HG03066 (cell line): Measurements from ENCODE around the gene EPS8.
"Not testable (repeated sequence)": the region's sequence is repeated elsewhere in the genome, so short reads cannot be mapped to it uniquely, and the experiment has no call there.

ENCODE experiments used
- ATAC-seq: cut with Tn5 transposase; IDR thresholded peaks from one replicate; pipeline ENCODE4 v1.9.1; 2021; ENCODE audit warnings: low read depth; ENCODE audit not compliant: unreplicated experiment

Gene EPS8

DNA sequence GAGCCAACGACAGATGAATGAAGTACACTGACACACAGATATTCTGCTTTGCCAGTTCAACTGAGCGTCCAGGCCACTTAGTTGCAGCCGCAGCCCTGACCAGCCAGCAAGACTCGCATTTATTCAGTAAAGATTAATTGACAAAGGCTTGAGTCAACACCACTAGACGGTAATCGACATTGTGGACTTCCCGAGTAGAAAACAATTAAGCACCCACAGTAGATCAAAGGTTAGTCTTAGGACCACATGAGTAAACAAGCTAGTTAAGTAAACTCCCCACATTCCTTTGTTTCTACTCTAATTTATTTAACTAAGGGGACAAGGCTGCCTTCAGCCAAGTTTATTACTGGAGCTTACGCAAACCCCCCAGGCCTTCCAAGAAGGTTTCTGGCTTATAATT lies 172.7 kb downstream of the EPS8 start:
- not testable (repeated sequence) for ATAC-seq

- ATAC-seq = no peak
Measured at GRCh38 chr12:15613981-15614380, 175.2 kb downstream of the EPS8 start.

GRCh38 chr12:15608941-15609340 lies 180.2 kb downstream of the EPS8 start:
- no peak for ATAC-seq

GRCh38 chr12:15608406-15608805 lies 180.8 kb downstream of the EPS8 start:
- no peak for ATAC-seq

DNA sequence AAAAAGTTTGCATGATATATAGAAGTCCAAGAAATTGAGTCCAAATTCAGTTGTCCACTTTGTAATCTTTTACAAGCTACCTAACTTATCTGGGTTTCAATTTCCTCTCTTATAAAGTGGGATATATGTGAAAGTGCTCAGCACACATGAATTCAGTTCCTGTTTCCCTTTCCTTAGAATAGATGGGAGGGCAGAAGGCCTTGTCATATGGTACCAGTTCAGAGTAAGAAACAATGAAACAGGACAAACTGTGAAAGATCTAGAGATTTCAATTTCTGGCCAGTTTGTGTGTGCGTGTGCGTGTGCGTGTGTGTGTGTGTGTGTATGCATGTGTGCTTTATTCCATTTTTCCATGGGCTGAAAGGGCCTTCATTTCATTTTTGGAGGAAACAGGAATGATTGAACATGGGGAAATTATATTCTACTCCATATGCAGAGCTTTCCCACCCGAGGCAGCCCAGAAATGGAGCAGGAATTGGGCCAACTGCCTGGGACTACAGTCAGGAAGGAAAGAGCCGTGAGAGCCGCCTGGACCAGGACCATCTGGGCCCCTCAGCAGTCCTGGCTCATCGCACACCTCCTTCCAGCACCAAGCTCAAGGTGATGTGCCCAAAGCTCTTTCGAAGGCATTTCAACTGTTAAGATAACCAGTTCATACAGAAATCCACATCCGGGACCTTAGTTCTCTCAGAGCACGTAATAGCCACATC lies 183.2 kb downstream of the EPS8 start:
- no peak for ATAC-seq

- ATAC-seq = no peak
Measured at GRCh38 chr12:15603474-15604085, 185.6 kb downstream of the EPS8 start.

GRCh38 chr12:15602051-15602672 lies 187.0 kb downstream of the EPS8 start:
- ATAC-seq = no peak

- no peak for ATAC-seq
Measured at GRCh38 chr12:15601210-15601800, 187.9 kb downstream of the EPS8 start.

- no peak for ATAC-seq
Measured at GRCh38 chr12:15600223-15600935, 188.8 kb downstream of the EPS8 start.

DNA sequence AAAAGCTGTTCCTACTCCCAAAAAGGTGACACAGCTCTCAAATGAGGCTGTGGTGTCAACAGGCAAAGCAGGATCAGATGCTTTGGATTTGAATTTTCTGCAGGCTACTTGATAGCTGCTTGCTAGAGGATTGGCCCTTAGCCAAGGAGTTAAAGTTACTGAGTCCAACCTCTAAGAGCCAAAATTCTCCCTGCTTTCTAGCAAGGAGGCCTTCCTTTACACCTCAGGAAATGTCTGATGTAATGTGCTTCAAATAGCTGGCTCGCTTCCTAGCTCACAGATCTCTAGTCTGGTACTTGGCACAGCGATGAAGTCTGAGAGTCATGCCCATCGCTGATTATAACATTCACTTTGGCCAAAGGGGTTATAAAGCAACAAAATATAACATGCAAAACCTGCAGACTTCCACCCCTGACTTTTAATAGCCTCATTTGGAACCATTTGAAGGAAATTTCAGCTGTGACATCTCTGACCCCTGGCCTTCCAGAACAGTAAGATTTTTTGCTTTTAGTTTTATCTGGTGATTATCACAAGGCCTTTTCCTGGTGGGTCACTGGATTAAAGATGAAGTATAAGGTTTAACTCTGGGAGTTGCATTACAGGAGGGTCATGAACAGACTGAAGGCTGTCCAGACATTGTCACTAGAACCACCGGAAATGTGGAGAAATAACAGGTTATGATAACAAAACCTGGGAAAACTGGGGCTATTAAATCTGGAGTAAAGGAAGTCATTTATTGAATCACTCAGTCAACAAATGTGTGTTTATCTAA lies 189.7 kb downstream of the EPS8 start:
- ATAC-seq = no peak

DNA sequence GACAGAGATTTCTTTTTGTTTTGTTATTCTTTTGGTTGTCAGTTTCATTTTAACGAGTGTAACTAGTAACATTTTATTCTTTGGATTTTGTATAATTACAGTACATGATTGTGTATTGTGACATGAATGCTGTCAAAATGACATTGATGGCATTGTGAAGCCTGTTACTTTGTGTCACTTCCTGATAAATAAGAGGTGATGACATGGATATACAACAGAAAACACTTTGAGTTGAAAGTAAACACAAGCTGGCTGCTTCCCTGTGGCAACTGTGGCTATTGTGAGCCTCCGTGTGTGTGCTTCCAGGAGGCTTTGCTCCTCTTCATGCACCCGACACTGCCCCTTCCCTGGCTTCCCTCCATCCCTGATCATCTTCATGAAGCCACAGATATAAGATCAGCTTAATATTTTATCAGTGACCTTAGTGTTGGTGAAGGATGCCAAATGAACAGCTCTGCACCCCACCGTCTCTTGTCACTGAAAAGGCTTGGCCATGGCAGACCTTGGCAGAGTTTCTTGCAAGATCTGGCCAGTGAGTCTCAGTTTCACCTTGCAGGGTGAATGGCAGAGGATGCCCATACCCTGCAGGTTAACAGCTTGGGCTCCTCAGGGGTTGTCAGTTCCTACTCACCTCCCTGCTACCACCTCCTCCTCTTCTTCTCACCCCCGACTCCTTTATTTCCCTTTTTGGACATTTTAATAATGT lies 191.9 kb downstream of the EPS8 start:
- ATAC-seq = no peak

DNA sequence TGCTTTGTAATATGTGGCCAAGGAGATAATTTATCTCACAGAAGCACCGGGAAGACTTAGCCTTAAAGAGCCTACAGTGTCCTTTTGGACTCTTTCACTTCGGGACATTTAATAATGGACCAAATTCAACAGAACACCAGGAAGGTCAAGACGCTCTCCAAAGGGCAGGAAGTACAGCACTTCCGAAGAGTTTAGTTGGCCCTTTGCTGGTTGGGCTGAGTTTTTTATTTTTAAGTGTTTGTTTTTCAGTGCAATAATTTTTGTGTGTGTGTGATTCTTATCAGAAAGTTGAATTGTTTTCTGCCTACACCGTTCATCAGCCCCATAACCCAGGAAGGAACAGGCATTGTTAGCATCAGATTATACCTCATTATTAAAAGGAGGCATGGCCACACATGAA lies 193.0 kb downstream of the EPS8 start:
- ATAC-seq = no peak

- no peak for ATAC-seq
Measured at GRCh38 chr12:15592934-15593333, 196.3 kb downstream of the EPS8 start.

GRCh38 chr12:15591811-15592210 lies 197.4 kb downstream of the EPS8 start:
- no peak for ATAC-seq

- peak; percentile 96 for ATAC-seq
Measured at GRCh38 chr12:15590180-15590826, 198.9 kb downstream of the EPS8 start.

DNA sequence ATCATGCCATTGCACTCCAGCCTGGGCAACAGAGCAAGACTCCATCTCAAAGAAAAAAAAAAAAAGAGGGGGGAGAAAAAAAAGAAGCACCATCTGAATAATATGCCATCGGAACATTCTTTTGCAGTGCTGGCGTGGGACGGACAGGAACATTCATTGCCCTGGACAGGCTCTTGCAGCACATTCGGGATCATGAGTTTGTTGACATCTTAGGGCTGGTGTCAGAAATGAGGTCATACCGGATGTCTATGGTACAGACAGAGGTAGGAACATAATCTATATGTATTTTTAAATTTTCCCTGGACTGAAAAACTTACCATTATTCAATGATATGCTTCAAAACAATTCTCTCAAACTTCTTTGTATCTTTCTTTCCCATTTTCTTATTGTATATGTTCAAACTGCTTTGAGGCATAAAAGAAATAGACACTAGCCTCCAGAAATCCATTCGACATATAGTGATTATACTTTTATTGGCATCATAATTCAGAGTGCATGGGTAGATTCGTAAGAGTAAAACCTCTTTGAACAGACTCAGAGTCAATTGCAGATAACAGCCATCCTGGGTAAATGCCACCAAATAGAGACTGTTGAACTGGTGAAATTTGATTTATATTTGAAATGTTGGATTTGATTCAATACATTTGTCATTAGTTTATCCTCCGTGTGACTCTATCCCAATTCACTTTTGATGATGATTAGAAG lies 199.7 kb downstream of the EPS8 start:
- no peak for ATAC-seq

GRCh38 chr12:15584366-15585041 lies 204.7 kb downstream of the EPS8 start:
- no peak for ATAC-seq

DNA sequence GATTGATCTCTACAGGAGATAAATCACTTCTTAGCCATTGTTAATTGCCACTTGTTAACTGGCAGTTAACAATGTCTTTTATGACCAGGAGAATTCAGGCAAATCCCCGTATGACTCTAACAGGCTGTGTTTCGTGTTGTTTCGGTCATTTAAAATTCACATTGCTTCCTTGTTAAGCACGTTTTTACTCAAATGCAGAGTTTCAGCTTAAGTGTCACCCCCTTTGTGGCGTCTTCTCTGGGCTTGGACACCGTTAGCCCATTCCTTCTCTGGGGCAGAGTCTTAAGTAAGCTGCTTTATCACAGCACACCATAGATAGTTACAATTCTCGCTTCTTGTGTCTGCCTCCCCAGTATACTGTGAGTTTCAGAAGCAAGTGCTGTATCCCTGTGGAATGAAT lies 205.4 kb downstream of the EPS8 start:
- no peak for ATAC-seq
